IMR-90 (cell line): ENCODE data around the gene ZNF774. TPM values are rescaled to one million over a fixed set of nuclear protein-coding genes. Genes with fewer than 3 reads are reported as not detected.

Experiments used
- ATAC-seq: fragments of 200-7000 bp; cut with Tn5 transposase; 2 replicates; pipeline ENCODE4 v1.9.1; 2020; ENCODE audit warnings: low read depth, mild to moderate bottlenecking, moderate library complexity
- BruUV-seq: library from RNA; stranded (reverse); fragments of 400-500 nt; replicated peaks from 2 replicates; lab custom pipeline; 2021; lab: Mats Ljungman, UMichigan
- CTCF ChIA-PET: fragments of 300-600 bp; formaldehyde crosslinking; extraction: SDS; loops from one replicate; lab custom pipeline; 2021; ENCODE audit warnings: antibody characterized with exemption; lab: Yijun Ruan, JAX
- POLR2A ChIA-PET: fragments of 300-600 bp; sonication (Branson Sonifier 250); formaldehyde crosslinking; loops from one replicate; lab custom pipeline; 2022; ENCODE audit warnings: antibody characterized with exemption; ENCODE audit not compliant: unreplicated experiment; lab: Charles Lee
- DNase-seq: peaks from one replicate; pipeline ENCODE4 v3.0.0; 2013
- H2AFZ ChIP-seq: replicated peaks from 2 replicates; pipeline ENCODE3; 2013; ENCODE audit warnings: low read length, mild to moderate bottlenecking; ENCODE audit not compliant: poor library complexity
- H2AK5ac ChIP-seq: 2 replicates; pipeline ENCODE4 v1.6.1; 2013; ENCODE audit warnings: low read depth, low read length, inconsistent platforms
- H2AK9ac ChIP-seq: replicated peaks from 2 replicates; pipeline ENCODE3; 2013; ENCODE audit warnings: mild to moderate bottlenecking, low read depth, low read length, moderate library complexity; ENCODE audit not compliant: poor library complexity
- H2BK120ac ChIP-seq: 2 replicates; pipeline ENCODE4 v1.6.1; 2013; ENCODE audit warnings: low read depth, low read length, inconsistent platforms
- H2BK15ac ChIP-seq: 3 replicates; pipeline ENCODE4 v1.6.1; 2013; ENCODE audit warnings: low read depth, low read length, inconsistent platforms
- H2BK20ac ChIP-seq: 2 replicates; pipeline ENCODE4 v1.6.1; 2013; ENCODE audit warnings: low read depth, mild to moderate bottlenecking, inconsistent platforms, low read length, moderate library complexity
- H2BK5ac ChIP-seq: 2 replicates; pipeline ENCODE4 v1.6.1; 2013; ENCODE audit warnings: mild to moderate bottlenecking, low read depth, low read length, inconsistent platforms; ENCODE audit not compliant: poor library complexity, severe bottlenecking
- H3K14ac ChIP-seq: replicated peaks from 2 replicates; pipeline ENCODE4 v1.6.1; 2013; ENCODE audit warnings: low read depth, low read length, inconsistent platforms
- H3K18ac ChIP-seq: 2 replicates; pipeline ENCODE4 v1.6.1; 2013; ENCODE audit warnings: low read depth, low read length, control low read depth
- H3K23ac ChIP-seq: 2 replicates; pipeline ENCODE4 v1.6.1; 2013; ENCODE audit warnings: low read depth, low read length, inconsistent platforms
- H3K27ac ChIP-seq: 2 replicates; pipeline ENCODE4 v1.5.1; 2013; ENCODE audit warnings: mild to moderate bottlenecking, control low read depth, low read length; ENCODE audit not compliant: insufficient read depth
- H3K27me3 ChIP-seq: 2 replicates; pipeline ENCODE4 v1.6.1; 2013; ENCODE audit warnings: low read length; ENCODE audit not compliant: control insufficient read depth, insufficient read depth
- H3K36me3 ChIP-seq: 2 replicates; pipeline ENCODE4 v1.6.1; 2013; ENCODE audit warnings: low read length, mixed read lengths; ENCODE audit not compliant: control insufficient read depth, insufficient read depth
- H3K4ac ChIP-seq: 2 replicates; pipeline ENCODE4 v1.6.1; 2013; ENCODE audit warnings: low read depth, low read length, inconsistent platforms
- H3K4me1 ChIP-seq: 2 replicates; pipeline ENCODE4 v1.6.1; 2013; ENCODE audit warnings: low read length, mixed read lengths; ENCODE audit not compliant: control insufficient read depth, insufficient read depth
- H3K4me2 ChIP-seq: 2 replicates; pipeline ENCODE4 v1.6.1; 2013; ENCODE audit warnings: low read depth, mild to moderate bottlenecking, control low read depth, low read length, moderate library complexity
- H3K4me3 ChIP-seq: 2 replicates; pipeline ENCODE4 v1.5.1; 2013; ENCODE audit warnings: low read depth, mild to moderate bottlenecking, control low read depth, low read length, moderate library complexity; ENCODE audit not compliant: insufficient read depth
- H3K56ac ChIP-seq: 2 replicates; pipeline ENCODE4 v1.6.1; 2013; ENCODE audit warnings: low read length, inconsistent platforms; ENCODE audit not compliant: insufficient read depth; ENCODE audit errors: extremely low read depth
- H3K79me1 ChIP-seq, 2 experiments: 2 replicates each; pipeline ENCODE4 v1.6.1; 2013; ENCODE audit warnings: low read length in 2 of 2, inconsistent platforms in 1 of 2, low read depth in 1 of 2
- H3K9ac ChIP-seq: 2 replicates; pipeline ENCODE4 v1.6.1; 2013; ENCODE audit warnings: low read depth, low read length, control low read depth
- H3K9me1 ChIP-seq: 2 replicates; pipeline ENCODE4 v1.6.1; 2013; ENCODE audit warnings: low read length, inconsistent platforms; ENCODE audit not compliant: insufficient read depth
- H3K9me3 ChIP-seq: 2 replicates; pipeline ENCODE4 v1.6.1; 2013; ENCODE audit warnings: low read length; ENCODE audit not compliant: control insufficient read depth, insufficient read depth
- H4K20me1 ChIP-seq: 2 replicates; pipeline ENCODE4 v1.6.1; 2013; ENCODE audit warnings: low read length, inconsistent platforms; ENCODE audit not compliant: insufficient read depth
- H4K5ac ChIP-seq: 2 replicates; pipeline ENCODE4 v1.6.1; 2013; ENCODE audit warnings: mild to moderate bottlenecking, low read depth, low read length, control low read depth
- H4K8ac ChIP-seq, 2 experiments: 2 replicates each; pipeline ENCODE4 v1.6.1; 2013; ENCODE audit warnings: low read depth in 2 of 2, low read length in 2 of 2, control low read depth in 1 of 2, inconsistent platforms in 1 of 2
- H4K91ac ChIP-seq: 2 replicates; pipeline ENCODE4 v1.6.1; 2013; ENCODE audit warnings: low read depth, low read length, inconsistent platforms; ENCODE audit not compliant: insufficient read depth
- BHLHE40 ChIP-seq: fragments of 150-350 bp; IDR thresholded peaks from 2 replicates; pipeline ENCODE4 v1.6.1; 2016; ENCODE audit warnings: mild to moderate bottlenecking, low read depth, low read length
- CEBPB ChIP-seq: IDR thresholded peaks from 2 replicates; pipeline ENCODE4 v1.6.1; 2012; ENCODE audit warnings: low read depth, low read length, improper control_type of control experiment
- CHD1 ChIP-seq: IDR thresholded peaks from 2 replicates; pipeline ENCODE4 v1.6.1; 2012; ENCODE audit warnings: low read depth, low read length, improper control_type of control experiment
- ELK1 ChIP-seq: fragments of 150-350 bp; IDR thresholded peaks from 2 replicates; pipeline ENCODE4 v1.6.1; 2016; ENCODE audit warnings: low read depth, mild to moderate bottlenecking, low read length, moderate library complexity, borderline replicate concordance
- FOS ChIP-seq: fragments of 150-350 bp; IDR thresholded peaks from 2 replicates; pipeline ENCODE4 v1.6.1; 2016; ENCODE audit warnings: low read depth, low read length
- MAFK ChIP-seq: IDR thresholded peaks from 2 replicates; pipeline ENCODE4 v1.6.1; 2012; ENCODE audit warnings: low read depth, low read length, improper control_type of control experiment
- MAZ ChIP-seq: IDR thresholded peaks from 2 replicates; pipeline ENCODE4 v1.6.1; 2012; ENCODE audit warnings: low read depth, mild to moderate bottlenecking, low read length, improper control_type of control experiment, moderate library complexity, borderline replicate concordance
- MXI1 ChIP-seq: IDR thresholded peaks from 2 replicates; pipeline ENCODE4 v1.6.1; 2012; ENCODE audit warnings: low read depth, mild to moderate bottlenecking, low read length, moderate library complexity, borderline replicate concordance
- POLR2A ChIP-seq: IDR thresholded peaks from 2 replicates; pipeline ENCODE4 v1.6.1; 2012; ENCODE audit warnings: mild to moderate bottlenecking, low read depth, low read length
- RAD21 ChIP-seq: IDR thresholded peaks from 2 replicates; pipeline ENCODE4 v1.6.1; 2012; ENCODE audit warnings: low read length, improper control_type of control experiment
- RCOR1 ChIP-seq: IDR thresholded peaks from 2 replicates; pipeline ENCODE4 v1.6.1; 2012; ENCODE audit warnings: mild to moderate bottlenecking, low read length, improper control_type of control experiment; ENCODE audit not compliant: insufficient replicate concordance
- RFX5 ChIP-seq: IDR thresholded peaks from 2 replicates; pipeline ENCODE4 v1.8.0; 2012; ENCODE audit warnings: low read depth, mild to moderate bottlenecking, low read length, moderate library complexity
- SMC3 ChIP-seq: fragments of 150-350 bp; IDR thresholded peaks from 2 replicates; pipeline ENCODE4 v1.6.1; 2016; ENCODE audit warnings: low read depth, mild to moderate bottlenecking, antibody characterized with exemption, low read length, moderate library complexity
- USF2 ChIP-seq: fragments of 150-350 bp; IDR thresholded peaks from 2 replicates; pipeline ENCODE4 v1.6.1; 2017; ENCODE audit warnings: mild to moderate bottlenecking, antibody characterized with exemption, low read length, low read depth
- WGBS, 2 experiments: methylation state at CpG; one replicate each; pipeline versions ENCODE4 v1.1.5 to v1.1.7; 2013; ENCODE audit warnings: missing lambda C conversion rate in 2 of 2; ENCODE audit not compliant: insufficient read length in 1 of 2; ENCODE audit errors: extremely low coverage in 2 of 2; 5-methylcytosine and 5-hydroxymethylcytosine counted together
- dilution Hi-C: fragments of 300-500 bp; cut with HindIII; formaldehyde crosslinking; loops from one replicate; pipeline ENCODE4 v1.14.3; 2018; ENCODE audit warnings: low sequenced_read_pairs; ENCODE audit not compliant: unreplicated experiment
- in situ Hi-C: fragments of 300-500 bp; cut with MboI; formaldehyde crosslinking; loops from 3 replicates; pipeline ENCODE4 v1.14.3; 2019; ENCODE audit warnings: low sequenced_read_pairs, inconsistent platforms, mixed read lengths
- intact Hi-C: fragments of 100-400 bp; cut with micrococcal nuclease; formaldehyde crosslinking; loops from 2 replicates; pipeline ENCODE4 v1.10.0; 2022
- polyA plus RNA-seq, 3 experiments: library from polyadenylated mRNA; depleted of rRNA; stranded (reverse); fragments of >200 nt; gene quantifications; 2 replicates each; pipeline ENCODE4 v1.2.3, GENCODE V29; 2012; ENCODE audit warnings: low replicate concordance in 1 of 3
- total RNA-seq: library from RNA; depleted of rRNA; stranded (reverse); fragments of >200 nt; gene quantifications from 2 replicates; pipeline ENCODE4 v1.2.3, GENCODE V29; 2012
- TF ChIP-seq, protein P1 (sequence below): conservative IDR thresholded peaks from 2 replicates; pipeline ENCODE4 v1.5.1; 2012; ENCODE audit warnings: mild to moderate bottlenecking, low read depth, low read length, improper control_type of control experiment

Gene ZNF774
- total and polyA plus RNA-seq, 2 of the 4 experiments (the other 2 are of a cell fraction): 0.91 to 1.1 TPM

DNA sequence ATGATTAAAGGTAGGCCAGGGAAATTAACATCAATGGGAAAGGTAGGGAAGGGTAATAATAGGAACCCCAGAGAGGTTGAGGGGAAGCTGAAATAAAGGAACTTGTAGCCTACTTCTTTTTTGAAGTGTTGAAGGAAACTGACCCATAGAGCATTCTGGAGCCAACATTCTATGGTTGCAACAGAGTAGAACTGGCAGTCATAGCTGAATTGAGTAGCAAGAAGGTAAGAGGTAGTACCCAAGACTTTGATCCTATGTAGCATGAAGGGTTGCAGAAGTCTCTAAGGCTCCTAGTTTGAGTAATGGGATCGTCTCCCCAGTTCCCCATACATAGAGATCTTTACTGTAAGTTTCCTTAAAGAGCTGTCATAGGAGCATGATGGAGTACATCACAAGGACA lies 7.4 kb upstream of the ZNF774 start:
- Histone ChIP-seq H2BK5ac (no peak overlapping the region), H4K5ac (no peak overlapping the region), H3K27ac (no peak overlapping the region), H3K9ac (no peak overlapping the region), H2AK9ac (no peak overlapping the region), H3K9me3 (no peaks in the 10 kb centered on the region), H3K14ac (no peak overlapping the region), H3K4me2 (no peak overlapping the region), H3K18ac (no peak overlapping the region), H3K4me1 (peaks cover 6% of the 10 kb centered on the region; the same call in 1 of the 2 replicates), H3K56ac (no peak overlapping the region), H3K4ac (no peak overlapping the region), H4K8ac (no peak overlapping the region), H3K79me1 (no peaks in the 10 kb centered on the region), H3K36me3 (no peaks in the 10 kb centered on the region), H3K23ac (no peak overlapping the region), H3K27me3 (no peaks in the 10 kb centered on the region), H2BK120ac (no peak overlapping the region), H2BK20ac (no peak overlapping the region), H3K4me3 (no peak overlapping the region), H2AFZ (no peak overlapping the region), H4K91ac (no peak overlapping the region), H3K9me1 (no peaks in the 10 kb centered on the region; the same call in 1 of the 2 replicates), H2BK15ac (no peak overlapping the region), H4K20me1 (no peaks in the 10 kb centered on the region), H2AK5ac (no peak overlapping the region)
- DNase-seq (no peak), ATAC-seq (no peak)
- dilution Hi-C loops (no loop called here), in situ Hi-C loops (no loop called here), intact Hi-C loops (no loop called here)
- WGBS, 2 experiments: no CpG with 5 or more reads among the region's 1 CpG
- ChIA-PET CTCF (no interaction called here), POLR2A (no interaction called here)
- TF ChIP-seq MAFK (no peak), CHD1 (no peak), USF2 (no peak), RCOR1 (no peak), RFX5 (no peak), CEBPB (no peak), ELK1 (no peak), MAZ (no peak), MXI1 (no peak), SMC3 (no peak), BHLHE40 (no peak), RAD21 (no peak), POLR2A (no peak), FOS (no peak)
- TF ChIP-seq, protein P1, sequence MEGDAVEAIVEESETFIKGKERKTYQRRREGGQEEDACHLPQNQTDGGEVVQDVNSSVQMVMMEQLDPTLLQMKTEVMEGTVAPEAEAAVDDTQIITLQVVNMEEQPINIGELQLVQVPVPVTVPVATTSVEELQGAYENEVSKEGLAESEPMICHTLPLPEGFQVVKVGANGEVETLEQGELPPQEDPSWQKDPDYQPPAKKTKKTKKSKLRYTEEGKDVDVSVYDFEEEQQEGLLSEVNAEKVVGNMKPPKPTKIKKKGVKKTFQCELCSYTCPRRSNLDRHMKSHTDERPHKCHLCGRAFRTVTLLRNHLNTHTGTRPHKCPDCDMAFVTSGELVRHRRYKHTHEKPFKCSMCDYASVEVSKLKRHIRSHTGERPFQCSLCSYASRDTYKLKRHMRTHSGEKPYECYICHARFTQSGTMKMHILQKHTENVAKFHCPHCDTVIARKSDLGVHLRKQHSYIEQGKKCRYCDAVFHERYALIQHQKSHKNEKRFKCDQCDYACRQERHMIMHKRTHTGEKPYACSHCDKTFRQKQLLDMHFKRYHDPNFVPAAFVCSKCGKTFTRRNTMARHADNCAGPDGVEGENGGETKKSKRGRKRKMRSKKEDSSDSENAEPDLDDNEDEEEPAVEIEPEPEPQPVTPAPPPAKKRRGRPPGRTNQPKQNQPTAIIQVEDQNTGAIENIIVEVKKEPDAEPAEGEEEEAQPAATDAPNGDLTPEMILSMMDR: no peak
- BruUV-seq: no TSS peak
